ENCODE measurements around the gene ENG. TPM values are rescaled to one million over a fixed set of nuclear protein-coding genes. Genes with fewer than 3 reads are reported as not detected.

The ENG gene
- total and polyA plus RNA-seq, 2 experiments from 2014 or later = 1.4 to 2.6 TPM

DNA sequence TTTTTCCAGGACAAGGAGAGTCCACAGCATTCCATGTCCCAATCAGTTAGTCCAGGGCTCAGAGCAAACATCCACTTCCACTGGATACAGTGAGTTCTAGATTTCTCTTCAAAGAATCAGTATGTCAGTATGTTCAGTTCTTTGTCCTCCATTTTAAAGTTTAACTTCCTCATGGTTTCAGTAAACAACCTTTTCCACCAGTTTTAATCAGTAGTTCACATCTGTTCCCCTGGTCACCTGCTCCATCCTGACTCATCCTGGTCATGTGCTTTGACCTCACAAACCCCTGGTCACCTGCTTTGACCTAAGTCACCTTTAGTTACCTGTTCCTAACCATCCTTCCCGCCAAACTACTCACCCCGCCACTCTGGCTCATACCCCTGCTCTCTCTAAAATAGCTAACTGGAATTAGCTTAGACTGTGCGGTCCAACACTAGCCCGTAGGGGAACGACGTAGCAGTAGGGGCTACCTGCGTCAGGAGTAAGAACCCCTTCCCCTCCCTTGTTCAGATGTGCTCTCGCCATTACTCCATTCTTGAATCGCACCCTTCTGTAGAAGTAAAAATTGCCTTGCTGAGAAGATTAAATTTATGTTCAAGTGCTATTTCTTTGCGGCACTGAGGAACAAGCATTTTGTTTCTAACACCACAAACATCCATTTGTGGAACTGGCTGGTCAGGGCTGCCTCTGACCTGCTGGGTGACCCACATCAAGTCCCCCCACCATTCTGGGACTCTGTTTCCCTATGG is 5.5 kb downstream of the ENG start:
- no peak overlapping the region for H3K4me2 ChIP-seq
- Mint-ChIP-seq H3K4me3 (no peak overlapping the region), H3K36me3 (ENCODE audit: low read depth) (peaks cover 8% of the 10 kb centered on the region), H3K9me3 (peaks cover 27% of the 10 kb centered on the region), H3K4me1 (peaks cover 12% of the 10 kb centered on the region), H3K27ac (no peak overlapping the region), H3K27me3 (ENCODE audit: insufficient read depth, low read depth, poor library complexity) (peaks cover 12% of the 10 kb centered on the region)
- ATAC-seq = no peak
- H2AFZ ChIP-seq = no peak overlapping the region
- DNase-seq (ENCODE audit: low spot score) = no peak
- H4K20me1 ChIP-seq (replicated peaks; ENCODE audit: insufficient read depth) = no peaks in the 10 kb centered on the region
- H3K36me3 ChIP-seq (ENCODE audit: insufficient read depth) = no peaks in the 10 kb centered on the region
- no peak overlapping the region for H3K27ac ChIP-seq (ENCODE audit: low read depth)
- peaks cover 3% of the 10 kb centered on the region; the same call in 1 of the 2 replicates for H3K4me1 ChIP-seq (ENCODE audit: insufficient read depth)
- no peaks in the 10 kb centered on the region for H3K79me2 ChIP-seq (replicated peaks; ENCODE audit: insufficient read depth)
- H3K9me2 ChIP-seq (ENCODE audit: insufficient read depth) = no peaks in the 10 kb centered on the region
- TF ChIP-seq CREB1 (CRISPR knock-in tag; IDR thresholded peaks at IDR 0.05; ENCODE audit: low read depth) (no peak), POLR2AphosphoS5 (IDR thresholded peaks at IDR 0.05; ENCODE audit: low read depth) (no peak), NANOG (IDR thresholded peaks at IDR 0.05; ENCODE audit: borderline replicate concordance) (no peak), ZNF114 (CRISPR knock-in tag; IDR thresholded peaks at IDR 0.05) (no peak), STAT1 (IDR thresholded peaks at IDR 0.05; ENCODE audit: unreplicated experiment) (no peak), ZNF331 (CRISPR knock-in tag; IDR thresholded peaks at IDR 0.05; ENCODE audit: low read depth) (no peak), EZH2 (IDR thresholded peaks at IDR 0.05; ENCODE audit: low read depth, unreplicated experiment) (no peak), EZH2phosphoT487 (IDR thresholded peaks at IDR 0.05; ENCODE audit: unreplicated experiment) (no peak), JUNB (IDR thresholded peaks at IDR 0.05; ENCODE audit: unreplicated experiment) (no peak)
- TF ChIP-seq, protein P1, sequence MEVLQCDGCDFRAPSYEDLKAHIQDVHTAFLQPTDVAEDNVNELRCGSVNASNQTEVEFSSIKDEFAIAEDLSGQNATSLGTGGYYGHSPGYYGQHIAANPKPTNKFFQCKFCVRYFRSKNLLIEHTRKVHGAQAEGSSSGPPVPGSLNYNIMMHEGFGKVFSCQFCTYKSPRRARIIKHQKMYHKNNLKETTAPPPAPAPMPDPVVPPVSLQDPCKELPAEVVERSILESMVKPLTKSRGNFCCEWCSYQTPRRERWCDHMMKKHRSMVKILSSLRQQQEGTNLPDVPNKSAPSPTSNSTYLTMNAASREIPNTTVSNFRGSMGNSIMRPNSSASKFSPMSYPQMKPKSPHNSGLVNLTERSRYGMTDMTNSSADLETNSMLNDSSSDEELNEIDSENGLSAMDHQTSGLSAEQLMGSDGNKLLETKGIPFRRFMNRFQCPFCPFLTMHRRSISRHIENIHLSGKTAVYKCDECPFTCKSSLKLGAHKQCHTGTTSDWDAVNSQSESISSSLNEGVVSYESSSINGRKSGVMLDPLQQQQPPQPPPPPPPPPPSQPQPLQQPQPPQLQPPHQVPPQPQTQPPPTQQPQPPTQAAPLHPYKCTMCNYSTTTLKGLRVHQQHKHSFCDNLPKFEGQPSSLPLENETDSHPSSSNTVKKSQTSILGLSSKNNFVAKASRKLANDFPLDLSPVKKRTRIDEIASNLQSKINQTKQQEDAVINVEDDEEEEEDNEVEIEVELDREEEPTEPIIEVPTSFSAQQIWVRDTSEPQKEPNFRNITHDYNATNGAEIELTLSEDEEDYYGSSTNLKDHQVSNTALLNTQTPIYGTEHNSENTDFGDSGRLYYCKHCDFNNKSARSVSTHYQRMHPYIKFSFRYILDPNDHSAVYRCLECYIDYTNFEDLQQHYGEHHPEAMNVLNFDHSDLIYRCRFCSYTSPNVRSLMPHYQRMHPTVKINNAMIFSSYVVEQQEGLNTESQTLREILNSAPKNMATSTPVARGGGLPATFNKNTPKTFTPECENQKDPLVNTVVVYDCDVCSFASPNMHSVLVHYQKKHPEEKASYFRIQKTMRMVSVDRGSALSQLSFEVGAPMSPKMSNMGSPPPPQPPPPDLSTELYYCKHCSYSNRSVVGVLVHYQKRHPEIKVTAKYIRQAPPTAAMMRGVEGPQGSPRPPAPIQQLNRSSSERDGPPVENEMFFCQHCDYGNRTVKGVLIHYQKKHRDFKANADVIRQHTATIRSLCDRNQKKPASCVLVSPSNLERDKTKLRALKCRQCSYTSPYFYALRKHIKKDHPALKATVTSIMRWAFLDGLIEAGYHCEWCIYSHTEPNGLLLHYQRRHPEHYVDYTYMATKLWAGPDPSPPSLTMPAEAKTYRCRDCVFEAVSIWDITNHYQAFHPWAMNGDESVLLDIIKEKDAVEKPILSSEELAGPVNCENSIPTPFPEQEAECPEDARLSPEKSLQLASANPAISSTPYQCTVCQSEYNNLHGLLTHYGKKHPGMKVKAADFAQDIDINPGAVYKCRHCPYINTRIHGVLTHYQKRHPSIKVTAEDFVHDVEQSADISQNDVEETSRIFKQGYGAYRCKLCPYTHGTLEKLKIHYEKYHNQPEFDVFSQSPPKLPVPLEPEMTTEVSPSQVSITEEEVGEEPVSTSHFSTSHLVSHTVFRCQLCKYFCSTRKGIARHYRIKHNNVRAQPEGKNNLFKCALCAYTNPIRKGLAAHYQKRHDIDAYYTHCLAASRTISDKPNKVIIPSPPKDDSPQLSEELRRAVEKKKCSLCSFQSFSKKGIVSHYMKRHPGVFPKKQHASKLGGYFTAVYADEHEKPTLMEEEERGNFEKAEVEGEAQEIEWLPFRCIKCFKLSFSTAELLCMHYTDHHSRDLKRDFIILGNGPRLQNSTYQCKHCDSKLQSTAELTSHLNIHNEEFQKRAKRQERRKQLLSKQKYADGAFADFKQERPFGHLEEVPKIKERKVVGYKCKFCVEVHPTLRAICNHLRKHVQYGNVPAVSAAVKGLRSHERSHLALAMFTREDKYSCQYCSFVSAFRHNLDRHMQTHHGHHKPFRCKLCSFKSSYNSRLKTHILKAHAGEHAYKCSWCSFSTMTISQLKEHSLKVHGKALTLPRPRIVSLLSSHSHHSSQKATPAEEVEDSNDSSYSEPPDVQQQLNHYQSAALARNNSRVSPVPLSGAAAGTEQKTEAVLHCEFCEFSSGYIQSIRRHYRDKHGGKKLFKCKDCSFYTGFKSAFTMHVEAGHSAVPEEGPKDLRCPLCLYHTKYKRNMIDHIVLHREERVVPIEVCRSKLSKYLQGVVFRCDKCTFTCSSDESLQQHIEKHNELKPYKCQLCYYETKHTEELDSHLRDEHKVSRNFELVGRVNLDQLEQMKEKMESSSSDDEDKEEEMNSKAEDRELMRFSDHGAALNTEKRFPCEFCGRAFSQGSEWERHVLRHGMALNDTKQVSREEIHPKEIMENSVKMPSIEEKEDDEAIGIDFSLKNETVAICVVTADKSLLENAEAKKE (CRISPR knock-in tag; IDR thresholded peaks at IDR 0.05) = no peak
- TF ChIP-seq, protein P2, sequence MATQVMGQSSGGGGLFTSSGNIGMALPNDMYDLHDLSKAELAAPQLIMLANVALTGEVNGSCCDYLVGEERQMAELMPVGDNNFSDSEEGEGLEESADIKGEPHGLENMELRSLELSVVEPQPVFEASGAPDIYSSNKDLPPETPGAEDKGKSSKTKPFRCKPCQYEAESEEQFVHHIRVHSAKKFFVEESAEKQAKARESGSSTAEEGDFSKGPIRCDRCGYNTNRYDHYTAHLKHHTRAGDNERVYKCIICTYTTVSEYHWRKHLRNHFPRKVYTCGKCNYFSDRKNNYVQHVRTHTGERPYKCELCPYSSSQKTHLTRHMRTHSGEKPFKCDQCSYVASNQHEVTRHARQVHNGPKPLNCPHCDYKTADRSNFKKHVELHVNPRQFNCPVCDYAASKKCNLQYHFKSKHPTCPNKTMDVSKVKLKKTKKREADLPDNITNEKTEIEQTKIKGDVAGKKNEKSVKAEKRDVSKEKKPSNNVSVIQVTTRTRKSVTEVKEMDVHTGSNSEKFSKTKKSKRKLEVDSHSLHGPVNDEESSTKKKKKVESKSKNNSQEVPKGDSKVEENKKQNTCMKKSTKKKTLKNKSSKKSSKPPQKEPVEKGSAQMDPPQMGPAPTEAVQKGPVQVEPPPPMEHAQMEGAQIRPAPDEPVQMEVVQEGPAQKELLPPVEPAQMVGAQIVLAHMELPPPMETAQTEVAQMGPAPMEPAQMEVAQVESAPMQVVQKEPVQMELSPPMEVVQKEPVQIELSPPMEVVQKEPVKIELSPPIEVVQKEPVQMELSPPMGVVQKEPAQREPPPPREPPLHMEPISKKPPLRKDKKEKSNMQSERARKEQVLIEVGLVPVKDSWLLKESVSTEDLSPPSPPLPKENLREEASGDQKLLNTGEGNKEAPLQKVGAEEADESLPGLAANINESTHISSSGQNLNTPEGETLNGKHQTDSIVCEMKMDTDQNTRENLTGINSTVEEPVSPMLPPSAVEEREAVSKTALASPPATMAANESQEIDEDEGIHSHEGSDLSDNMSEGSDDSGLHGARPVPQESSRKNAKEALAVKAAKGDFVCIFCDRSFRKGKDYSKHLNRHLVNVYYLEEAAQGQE (IDR thresholded peaks at IDR 0.05; ENCODE audit: unreplicated experiment) = no peak
- TF ChIP-seq, protein P3, sequence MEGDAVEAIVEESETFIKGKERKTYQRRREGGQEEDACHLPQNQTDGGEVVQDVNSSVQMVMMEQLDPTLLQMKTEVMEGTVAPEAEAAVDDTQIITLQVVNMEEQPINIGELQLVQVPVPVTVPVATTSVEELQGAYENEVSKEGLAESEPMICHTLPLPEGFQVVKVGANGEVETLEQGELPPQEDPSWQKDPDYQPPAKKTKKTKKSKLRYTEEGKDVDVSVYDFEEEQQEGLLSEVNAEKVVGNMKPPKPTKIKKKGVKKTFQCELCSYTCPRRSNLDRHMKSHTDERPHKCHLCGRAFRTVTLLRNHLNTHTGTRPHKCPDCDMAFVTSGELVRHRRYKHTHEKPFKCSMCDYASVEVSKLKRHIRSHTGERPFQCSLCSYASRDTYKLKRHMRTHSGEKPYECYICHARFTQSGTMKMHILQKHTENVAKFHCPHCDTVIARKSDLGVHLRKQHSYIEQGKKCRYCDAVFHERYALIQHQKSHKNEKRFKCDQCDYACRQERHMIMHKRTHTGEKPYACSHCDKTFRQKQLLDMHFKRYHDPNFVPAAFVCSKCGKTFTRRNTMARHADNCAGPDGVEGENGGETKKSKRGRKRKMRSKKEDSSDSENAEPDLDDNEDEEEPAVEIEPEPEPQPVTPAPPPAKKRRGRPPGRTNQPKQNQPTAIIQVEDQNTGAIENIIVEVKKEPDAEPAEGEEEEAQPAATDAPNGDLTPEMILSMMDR (conservative IDR thresholded peaks at IDR 0.05; ENCODE audit: low read depth in 2 of 2) = no peak
- TF ChIP-seq, protein P4, sequence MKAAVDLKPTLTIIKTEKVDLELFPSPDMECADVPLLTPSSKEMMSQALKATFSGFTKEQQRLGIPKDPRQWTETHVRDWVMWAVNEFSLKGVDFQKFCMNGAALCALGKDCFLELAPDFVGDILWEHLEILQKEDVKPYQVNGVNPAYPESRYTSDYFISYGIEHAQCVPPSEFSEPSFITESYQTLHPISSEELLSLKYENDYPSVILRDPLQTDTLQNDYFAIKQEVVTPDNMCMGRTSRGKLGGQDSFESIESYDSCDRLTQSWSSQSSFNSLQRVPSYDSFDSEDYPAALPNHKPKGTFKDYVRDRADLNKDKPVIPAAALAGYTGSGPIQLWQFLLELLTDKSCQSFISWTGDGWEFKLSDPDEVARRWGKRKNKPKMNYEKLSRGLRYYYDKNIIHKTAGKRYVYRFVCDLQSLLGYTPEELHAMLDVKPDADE (IDR thresholded peaks at IDR 0.05) = no peak
- H3K27me3 ChIP-seq (ENCODE audit: insufficient read depth) = no peaks in the 10 kb centered on the region
- H3F3A ChIP-seq (replicated peaks; ENCODE audit: low read depth) = no peaks in the 10 kb centered on the region
- no peak overlapping the region for H3K4me3 ChIP-seq

Data from GM23338 (cell line).